T follicular helper cell (primary cell): ENCODE measurements around the gene DUSP2.
"Not testable (repeated sequence)": the region's sequence is repeated elsewhere in the genome, so short reads cannot be mapped to it uniquely, and the experiment has no call there.

Experiments
- DNase-seq: peaks from one replicate; pipeline ENCODE4 v3.0.0-alpha.2; 2020; ENCODE audit warnings: low read depth

The DUSP2 gene

DNA sequence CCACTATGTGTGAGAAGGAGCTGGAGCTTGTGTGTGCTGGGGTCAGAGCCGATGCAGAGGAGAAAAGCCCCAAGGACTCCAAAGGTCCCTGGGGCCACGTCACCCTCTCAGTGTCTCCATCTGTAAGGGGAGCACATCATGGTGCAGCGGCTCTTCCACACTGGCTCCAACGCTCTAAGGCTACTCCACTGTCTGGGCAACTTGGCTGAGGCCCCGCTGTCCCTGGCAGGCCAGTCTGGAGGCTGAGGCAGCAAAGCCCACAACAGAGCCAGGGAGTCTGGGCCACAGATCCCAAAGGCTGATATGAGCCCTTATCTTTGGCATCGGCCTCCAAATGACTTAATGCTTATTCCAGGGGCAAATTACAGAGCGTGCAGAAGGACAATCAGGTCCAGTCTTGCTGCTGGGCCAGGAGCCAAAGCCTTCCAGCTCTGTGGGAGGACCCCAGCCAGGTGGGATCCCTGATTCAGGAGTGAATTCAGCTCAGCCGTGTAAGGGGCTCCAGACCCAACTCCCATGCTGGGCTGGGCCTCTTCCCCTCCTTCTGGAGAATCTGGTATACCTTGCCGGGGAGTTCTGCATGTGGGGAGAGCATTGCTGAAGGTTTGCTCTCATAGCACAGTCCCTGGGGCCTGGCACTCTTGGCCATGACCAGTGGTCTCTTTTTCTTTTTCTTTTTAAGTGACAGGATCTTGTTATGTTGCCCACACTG is 1.8 kb upstream of the DUSP2 start:
- DNase-seq = peak; percentile 29

DNA sequence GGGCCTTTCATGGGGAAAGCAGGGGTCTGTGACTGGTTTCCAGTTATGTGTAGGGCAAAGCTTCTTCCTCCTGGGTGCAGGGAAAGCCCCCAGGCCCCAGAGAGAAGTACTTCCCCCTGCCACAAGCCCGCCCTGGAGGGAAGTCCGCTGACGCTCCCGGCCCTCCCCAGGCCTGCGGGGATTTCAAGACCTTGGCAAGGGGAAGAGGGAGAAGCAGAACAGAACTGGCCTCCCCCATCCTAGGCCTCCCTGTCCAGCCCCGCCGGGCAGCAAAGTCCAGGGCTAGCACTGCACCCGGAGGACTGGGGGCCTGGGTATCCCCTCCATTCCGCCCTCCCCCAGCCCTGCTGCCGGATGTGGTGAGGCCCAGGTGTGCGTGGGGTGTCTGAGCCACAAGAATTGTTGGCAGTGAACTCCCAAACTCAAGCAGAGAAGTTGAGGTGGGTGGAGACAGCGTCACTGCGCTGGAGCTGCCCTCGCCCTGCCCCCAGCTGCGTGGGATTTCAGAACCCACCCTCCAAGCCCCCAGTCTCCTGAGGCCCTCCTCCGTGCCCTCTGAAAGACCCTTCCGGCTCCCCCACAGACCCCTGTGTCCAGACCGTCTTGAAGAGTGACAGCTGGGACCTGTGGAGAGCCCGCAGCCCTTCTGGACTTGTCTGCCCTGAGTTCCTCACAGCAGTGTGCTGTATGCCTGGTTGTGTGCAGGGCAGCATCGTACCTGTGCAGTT is 1.1 kb upstream of the DUSP2 start:
- peak; percentile 87 for DNase-seq

DNA sequence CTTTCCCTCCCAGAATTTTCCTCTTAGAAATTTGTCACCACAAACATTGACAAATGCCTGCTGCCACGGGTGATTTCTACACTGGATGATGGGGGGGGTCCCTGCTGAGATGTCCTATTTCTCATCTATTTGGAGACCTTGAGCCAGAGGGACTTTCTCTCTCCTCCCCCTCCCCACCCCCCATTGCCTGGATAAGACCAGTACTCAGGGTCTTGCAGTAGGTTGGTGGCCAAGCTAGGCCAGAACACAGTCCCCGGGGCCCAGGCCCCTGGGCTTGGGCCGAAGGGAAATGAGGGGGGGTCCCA is 560 bp upstream of the DUSP2 start:
- no peak for DNase-seq

DNA sequence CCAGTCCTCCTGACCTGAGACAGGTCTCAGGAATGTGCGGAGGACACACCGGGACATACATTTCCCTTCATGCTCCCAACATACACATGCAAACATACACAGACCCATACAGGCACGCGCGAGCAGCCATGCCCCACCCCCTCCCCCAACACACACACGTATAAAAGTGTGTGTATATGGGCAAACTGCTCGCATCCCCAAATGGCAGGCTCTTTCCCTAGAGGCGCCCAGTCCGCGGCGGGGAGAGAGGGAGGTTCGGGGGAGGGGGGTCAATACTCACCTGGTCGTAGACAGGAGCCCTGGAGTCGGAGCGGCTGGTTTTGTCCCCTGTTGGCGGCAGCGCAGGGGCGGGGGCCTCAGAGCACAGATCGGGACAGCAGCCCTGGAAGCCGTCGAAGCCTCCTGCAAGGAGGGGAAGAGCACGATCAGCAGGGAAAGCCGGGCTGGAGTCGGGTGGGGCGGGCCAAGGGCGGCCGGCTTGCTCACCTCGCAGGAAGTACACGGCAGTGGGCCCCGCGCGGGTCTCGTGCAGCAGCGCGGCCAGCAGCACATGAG is 682 bp downstream of the DUSP2 start:
- peak; percentile 21 for DNase-seq

DNA sequence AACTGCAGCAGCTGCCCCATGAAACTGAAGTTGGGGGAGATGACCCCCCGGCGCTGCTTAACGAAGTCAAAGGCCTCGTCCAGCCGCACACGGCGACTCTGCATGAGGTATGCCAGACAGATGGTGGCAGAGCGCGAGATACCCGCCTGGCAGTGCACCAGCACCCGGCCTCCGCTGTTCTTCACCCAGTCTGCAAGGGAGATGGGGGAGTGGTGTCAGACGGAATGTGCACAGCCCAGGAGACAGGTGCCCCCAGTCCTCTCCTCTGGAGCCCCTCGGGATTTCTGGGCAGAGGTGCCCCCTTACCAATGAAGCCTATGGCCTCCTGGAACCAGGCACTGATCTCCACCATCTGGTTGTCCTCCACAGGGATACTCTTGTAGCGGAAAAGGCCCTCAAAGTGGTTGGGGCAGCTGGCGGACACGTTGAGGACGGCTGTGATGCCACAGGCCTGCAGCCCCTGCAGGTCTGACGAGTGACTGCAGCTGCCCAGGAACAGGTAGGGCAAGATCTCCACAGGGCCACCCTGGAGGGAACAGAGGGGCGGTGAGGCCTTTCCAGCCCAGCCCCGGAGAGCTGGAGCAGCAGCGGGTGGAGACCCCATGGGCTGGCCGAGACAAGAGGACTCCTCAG is 1.3 kb downstream of the DUSP2 start:
- peak; percentile 32 for DNase-seq

DNA sequence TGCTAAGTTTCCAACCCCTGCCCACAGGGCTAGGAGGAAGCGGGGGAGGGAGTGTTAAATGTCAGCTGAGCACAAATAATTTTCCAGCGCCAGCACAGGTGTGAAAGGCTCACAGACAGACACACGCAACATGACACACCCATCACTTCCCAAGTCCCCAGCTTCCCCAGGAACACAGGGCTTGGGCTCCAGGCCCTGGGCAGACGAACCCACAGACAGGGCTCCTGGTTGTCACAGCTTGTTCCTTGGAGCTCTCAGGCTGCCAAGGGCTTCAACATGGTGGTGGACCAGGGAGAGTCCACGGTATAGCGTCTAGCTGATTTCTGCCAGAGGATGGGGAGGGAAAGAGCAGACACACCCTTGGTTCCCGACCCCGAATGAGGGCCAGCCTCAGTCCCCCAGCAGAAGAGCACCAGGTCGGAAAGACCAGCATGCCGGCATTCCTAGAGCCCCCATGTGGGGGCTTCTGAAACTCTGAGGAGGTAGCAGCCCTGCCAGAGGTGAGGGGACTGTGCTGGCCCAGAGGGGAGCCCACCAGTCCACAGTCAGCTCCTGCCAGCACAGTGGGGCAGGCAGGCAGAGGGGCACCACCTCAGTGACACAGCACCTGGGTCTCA is 1.9 kb downstream of the DUSP2 start:
- peak; percentile 30 for DNase-seq

DNA sequence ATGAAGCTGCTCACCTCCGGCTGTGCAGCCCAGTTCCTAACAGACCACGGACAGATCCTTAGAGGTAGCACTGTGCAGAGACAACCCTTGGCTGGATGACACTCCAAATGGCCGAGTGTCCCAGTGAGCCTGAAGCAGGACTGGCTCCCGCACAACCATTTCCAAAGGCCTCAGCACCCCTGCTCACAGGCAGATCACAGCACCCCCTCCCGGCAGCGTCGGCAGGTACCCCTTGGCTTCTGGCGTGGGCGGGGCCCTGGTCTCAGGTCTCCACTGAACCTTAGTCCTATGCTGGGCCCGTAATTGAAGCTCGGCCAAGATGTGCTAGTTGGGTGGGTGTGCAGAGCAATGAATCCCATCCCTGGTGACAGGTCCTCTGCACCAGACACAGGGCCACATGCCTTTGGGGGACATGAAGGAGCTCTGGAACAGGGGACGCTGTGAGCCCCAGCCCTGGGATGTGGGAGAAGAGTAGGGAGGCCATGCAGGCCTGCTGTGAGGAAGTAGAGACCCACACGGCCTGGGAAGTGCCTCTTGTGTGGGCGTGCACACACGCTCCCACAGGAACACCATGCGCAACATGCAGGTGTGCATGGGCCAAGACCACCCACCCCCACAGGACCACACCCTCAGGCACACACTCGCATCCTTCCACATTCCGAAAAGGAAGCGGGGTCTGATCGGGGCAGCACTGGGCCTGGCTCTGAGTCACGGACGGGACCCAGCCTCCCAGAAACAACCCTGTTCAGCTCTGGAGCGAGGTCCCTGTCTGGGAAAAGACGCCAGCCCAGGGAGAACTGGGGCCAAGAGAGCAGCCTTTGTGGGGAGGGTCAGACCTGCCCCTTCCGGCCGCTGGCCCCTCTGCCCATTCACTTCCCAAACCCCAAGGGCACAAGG is 2.8 kb downstream of the DUSP2 start:
- peak; percentile 71 for DNase-seq

DNA sequence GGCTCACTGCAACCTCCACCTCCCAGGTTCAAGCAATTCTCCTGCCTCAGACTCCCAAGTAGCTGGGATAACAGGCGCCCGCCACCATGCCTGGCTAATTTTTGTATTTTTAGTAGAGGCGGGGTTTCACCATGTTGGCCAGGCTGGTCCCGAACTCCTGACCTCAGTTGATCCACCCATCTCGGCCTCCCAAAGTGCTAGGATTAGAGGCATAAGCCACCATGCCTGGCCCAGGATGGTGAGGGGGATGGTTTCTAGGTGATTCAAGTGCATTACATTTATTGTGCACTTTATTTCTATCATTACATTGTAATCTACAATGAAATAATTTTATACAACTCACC is 3.6 kb downstream of the DUSP2 start:
- not testable (repeated sequence) for DNase-seq

DNA sequence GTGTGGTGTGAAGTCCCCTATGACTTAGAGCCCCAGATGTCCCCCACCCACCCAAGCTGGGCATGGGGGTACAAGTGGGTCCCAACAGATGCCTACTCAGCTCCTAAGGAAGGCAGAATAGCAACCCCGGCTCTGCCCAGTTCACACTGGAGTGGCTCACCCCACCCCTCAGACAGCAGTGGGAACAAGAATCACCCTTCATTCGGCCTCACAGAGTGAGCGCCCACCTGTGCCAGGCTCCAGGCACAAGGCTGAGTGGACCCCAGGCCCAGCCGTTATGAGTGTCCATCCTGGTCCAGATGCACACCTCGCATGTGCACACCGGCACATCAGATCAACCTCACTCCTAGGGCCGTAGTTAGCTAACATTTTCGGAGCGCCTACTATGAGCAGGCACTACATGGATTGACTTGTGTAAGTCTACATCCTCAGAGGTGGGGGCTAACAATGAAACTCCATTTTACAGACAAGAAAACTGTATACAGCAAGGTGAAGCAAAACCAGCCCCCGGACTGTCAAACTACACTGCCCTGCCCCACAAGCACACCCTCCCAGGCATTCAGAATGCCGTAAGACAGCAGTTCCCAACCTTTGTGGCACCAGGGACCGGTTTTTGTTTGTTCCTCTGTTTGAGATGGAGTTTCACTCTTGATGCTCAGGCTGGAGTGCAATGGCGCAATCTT is 4.2 kb downstream of the DUSP2 start:
- DNase-seq = no peak

DNA sequence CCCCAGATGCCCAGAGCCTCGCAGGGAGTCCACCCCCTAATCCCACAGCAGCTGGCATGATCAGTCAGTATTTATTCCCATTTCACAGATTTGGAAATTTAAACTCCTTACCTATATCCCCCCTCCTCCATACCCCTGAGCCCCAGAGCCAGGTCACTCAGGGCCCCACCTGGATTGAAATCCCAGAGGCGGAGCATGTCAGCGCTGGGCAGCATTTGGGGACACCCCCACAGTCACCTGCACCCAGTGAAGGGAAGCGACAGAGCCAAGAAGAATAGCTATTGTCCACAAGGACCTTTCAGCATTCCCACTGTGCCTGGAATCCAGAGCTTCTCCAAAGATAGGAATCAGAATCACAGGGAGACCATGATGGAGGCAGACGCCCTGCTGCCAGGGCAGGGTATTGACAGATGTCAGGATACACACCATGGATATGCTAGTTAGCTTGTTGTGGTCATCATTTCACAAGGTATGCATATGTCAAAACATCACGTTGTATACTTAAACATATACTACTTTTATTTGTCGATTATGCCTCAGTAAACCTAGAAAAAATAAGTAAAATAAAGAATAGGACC is 6.0 kb downstream of the DUSP2 start:
- DNase-seq = no peak

DNA sequence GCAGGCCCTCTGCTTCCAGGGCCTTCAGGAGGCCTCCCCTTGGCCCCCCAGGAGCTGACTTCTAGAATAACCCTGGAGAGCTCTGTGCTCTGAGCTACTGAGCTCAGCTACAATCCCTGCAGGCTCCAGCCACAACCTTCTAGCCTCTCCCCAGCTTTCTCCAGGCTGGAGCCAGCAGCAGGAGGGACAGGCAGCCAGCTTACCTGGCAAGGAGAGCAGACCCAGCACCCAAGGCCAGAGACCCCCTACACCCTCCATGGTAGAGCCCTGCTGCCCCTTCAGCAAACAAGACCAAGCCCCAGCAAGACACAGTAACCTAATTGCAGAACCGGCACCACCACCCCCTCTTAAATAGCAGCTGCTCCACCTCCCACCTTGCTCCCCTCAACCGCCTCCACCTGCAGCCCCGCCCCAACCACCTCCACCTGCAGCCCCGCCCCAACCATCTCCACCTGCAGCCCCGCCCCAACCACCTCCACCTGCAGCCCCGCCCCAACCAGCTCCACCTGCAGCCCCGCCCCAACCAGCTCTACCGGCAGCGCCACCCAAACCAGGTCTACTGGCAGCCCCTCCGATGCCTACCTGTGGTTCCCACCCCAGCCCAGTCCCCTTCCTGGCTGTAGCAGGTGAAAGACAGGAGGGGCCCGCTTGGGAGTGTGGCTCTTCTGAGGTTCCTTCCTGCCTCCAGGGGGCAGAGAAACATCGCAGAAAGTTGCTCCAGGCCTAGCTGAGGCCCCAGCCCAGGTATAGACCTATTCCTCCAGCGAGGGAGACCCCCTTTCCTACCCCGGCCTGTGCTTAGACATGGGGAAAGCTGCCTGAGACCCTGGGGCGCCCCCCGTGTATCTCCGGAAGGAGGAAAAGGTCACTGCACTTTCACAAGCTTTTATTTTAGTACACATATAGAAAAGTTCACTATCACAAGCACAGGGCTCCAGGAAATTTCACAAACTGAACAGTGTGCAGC is 6.8 kb downstream of the DUSP2 start, which contains the start of gene ASTL:
Gene ASTL, minus strand, starts transcription at position 324 of the 967 bp plus-strand sequence. Its CDS starts 66 bp downstream, at position 258.
- peak; percentile 61 for DNase-seq

DNA sequence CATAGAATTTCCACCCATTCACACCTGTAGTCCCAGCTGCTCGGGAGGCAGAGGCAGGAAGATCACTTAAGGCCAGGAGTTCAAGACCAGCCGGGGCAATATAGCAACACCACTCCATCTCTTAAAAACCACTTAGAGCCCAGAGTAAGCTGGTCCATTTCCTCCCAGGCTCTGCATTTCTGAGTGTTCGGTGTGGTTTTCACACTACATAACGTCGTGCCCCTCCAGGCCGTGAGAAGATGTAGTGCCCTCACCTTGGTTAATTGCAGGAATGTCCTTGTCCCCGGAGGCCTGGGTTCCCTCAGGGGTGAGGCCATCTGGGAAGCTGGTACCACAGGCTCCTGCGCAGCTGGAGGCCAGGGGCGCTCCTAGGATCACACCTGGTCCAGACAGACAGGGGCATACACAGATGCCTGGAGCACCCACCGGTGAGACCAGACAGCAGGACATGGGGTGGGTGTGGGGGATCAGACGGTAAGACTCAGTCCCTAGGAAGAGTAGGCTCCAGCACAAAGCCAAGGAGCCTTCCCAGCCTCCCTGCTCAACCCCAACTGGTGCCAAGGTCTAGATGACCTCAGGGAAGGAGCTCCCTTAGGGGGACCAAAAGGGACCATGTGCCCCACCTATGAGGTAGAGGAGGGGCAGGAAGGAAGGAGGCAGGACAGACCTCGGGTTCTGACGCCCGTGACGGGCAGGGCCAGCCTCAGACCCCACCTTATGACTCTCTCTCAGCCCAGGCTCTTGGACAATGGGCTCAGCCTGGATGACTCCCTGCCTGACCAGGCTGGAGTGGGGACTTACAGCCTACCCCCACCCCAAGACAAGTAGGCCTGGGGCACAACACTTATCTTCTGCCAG is 7.7 kb downstream of the DUSP2 start:
- no peak for DNase-seq

DNA sequence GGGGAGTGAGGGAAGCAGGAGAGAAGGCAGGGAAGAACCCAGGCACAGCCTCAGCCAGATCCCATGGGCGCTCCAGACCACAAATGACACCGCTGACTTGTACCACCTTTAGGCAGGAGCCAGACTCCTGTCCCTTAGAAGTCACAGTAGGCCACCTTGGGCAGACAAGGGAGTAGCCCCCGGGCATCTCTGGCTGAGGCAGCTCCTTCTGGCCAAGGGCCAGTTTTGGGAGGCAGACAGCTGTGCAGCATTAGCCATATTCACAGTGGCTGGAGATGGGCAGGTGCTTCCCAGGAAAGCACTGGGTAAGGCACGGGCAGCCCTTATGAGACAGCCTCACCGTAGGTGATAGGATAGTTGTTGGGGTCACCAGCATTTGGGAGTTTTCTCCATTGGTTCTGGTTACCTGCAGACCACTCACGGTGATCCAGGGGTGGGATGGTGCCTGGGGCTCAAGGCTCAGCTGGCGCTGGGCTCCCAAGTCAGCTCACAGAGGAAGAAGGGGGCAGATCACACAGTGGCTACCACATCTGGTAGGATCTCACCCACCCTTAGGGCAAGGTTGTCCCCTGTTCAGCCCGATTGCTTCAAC is 9.0 kb downstream of the DUSP2 start:
- DNase-seq = no peak

DNA sequence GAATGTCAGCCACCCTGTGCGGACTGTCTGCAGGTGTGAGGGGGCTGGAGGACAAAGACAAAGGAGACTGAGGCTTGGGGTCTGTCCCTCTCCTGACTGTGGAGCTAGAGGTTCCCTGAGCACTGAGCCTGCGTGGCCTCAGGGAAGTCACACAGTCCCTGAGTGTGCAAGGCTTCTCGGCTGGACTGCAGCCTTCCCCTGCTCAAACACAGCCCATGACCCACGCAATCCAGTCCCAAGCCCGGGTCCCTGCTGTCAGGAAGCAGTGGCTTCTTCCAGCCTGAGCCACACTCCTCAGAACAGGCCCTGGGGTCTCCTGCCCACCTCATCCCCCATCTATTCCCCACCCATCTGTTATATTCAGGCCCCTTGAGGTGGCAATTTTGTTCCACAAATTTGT is 9.6 kb downstream of the DUSP2 start:
- DNase-seq = no peak

DNA sequence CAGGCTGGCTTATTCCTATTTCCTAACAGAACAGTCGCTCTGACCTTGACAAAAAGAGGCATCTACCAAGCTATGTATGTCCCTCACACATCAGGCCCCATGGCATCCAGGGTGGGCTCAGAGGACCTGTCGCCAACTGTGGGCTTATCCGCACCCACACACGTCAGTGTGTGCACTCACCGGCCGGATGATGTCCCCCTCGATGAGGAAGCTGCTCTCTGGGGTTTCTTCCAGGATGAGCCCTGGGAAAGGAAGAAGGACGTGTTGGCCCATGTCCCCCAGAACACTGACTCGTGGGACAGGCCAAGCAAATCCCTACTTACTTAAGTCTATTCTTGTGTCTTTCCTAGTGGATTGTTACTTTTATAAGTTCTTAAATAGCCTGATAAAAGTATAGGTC is 10.1 kb downstream of the DUSP2 start:
- no peak for DNase-seq

DNA sequence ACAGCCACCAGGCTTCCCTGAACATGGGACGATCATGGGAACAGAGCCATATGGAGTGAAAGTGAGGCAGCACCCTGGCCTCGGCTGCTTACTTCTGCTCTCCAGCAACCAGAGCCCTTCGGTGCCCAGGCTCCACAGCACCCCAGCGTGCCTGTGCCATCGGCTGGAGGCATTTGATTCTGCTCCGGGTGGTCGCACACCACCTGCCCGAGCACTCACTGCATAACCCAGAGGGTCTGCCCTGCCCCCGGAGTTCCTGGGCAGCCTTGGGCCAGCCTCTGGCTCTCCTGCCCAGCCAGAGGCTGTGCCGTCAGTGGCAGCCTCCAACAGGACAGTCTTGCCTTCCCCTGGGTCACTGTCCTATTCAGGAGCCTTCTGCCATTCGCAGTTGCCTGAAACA is 10.8 kb downstream of the DUSP2 start:
- DNase-seq = no peak

DNA sequence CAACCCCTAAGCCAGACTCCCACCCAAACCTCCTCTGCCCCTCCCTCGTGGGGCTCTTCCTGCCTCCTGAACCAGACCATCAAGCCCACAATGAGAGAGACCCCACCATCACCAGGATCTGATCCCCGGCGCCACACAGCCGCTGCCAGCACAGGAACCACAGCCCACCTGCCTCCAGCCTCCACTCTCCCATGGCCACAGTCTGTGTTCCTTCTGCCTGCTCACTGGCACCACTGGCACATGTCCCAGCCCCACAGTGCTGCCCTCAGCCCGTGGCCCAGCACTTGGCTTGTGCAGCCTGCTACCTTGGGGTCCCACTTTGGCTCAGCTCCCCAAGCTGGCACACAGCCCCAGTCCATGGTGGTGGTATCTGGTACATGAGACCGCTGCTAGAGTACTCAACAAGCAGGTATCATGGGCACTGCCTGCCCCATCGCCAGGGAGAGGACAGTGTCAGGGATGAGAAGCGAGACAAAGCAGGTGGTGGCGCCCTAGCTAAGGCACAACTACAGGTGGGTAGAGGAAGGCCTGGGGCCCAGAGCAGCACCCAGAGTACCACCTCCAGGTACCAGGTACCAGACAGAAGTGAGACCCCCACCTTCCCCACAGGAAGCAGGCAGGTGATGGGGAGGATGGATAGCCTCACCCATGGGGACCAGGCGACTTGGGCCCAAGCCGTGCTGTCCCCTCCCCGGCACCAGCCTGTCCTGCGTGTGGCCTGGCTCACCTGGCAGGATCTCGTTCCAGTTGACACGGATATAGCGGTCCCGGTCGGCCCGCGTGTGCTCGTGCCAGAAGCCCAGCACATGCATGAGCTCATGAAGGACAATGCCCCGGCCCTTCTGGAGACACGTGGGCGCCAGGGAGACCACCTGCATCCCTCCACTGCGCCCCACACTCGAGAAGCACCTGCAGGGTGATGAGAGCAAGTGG is 13.2 kb downstream of the DUSP2 start:
- DNase-seq = no peak
